ENCODE measurements around the gene MEMO1. TPM values are rescaled to one million over a fixed set of nuclear protein-coding genes. Genes with fewer than 3 reads are reported as not detected.

Gene MEMO1
- total RNA-seq, 1 experiment from 2014 or later: 44.7 TPM

DNA sequence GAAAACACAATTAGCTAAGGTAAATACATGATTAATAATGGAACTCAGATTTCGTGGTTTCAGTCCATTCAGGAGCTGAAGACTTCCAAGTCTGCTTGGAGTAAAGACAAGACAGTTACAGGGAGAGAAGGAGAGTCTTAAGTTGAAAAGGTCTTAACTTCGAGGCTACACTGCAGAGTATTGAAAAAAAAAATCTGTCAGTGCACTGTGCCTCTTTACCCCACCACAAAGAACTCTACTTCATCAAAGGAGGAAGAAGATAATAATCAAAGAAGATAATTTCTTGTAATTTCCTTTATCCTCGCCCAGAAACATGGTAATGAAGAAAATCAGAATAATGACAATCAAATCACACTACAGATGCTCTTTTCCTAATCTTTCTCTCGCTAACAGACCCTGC lies 75.4 kb downstream of the MEMO1 start:
- Histone ChIP-seq H3K27me3 (ENCODE audit: insufficient read depth, low read length) (no peaks in the 10 kb centered on the region), H4K20me1 (ENCODE audit: insufficient read depth) (no peaks in the 10 kb centered on the region), H3K27ac (ENCODE audit: low read depth, low read length) (no peak overlapping the region), H3K36me3 (ENCODE audit: control insufficient read depth in 1 of 2, insufficient read depth in 2 of 2, low read length in 2 of 2) (no peaks in the 10 kb centered on the region), H3K9ac (ENCODE audit: low read length) (no peak overlapping the region), H3K4me1 (ENCODE audit: control insufficient read depth in 1 of 2, insufficient read depth in 2 of 2, low read length in 2 of 2) (no peaks in the 10 kb centered on the region), H3K79me2 (ENCODE audit: insufficient read depth, low read length) (peaks cover 57% of the 10 kb centered on the region), H2AFZ (ENCODE audit: low read depth, low read length, poor library complexity, severe bottlenecking) (no peak overlapping the region), H3K4me2 (ENCODE audit: low read length) (no peak overlapping the region), H3K4me3 (replicated peaks in 1 of 2; ENCODE audit: low read depth in 1 of 2, low read length in 2 of 2) (no peak overlapping the region), H3K9me3 (ENCODE audit: control insufficient read depth in 1 of 2, insufficient read depth in 1 of 2, low read depth in 1 of 2, low read length in 2 of 2) (no peaks in the 10 kb centered on the region), H3K9me2 (ENCODE audit: insufficient read depth) (no peaks in the 10 kb centered on the region)
- ATAC-seq: no peak
- RAD21 ChIA-PET (ENCODE audit: low non-redundant PET in 1 of 2, low total read pairs in 2 of 2, uncharacterized antibody in 2 of 2, unreplicated experiment in 2 of 2): no interaction called here
- BruUV-seq (replicated peaks): no TSS peak
- intact Hi-C loops (cut with micrococcal nuclease): no loop called here
- CTCF ChIA-PET: no interaction called here
- no peak for DNase-seq (ENCODE audit: low read depth, low spot score)
- TF ChIP-seq, protein P1, sequence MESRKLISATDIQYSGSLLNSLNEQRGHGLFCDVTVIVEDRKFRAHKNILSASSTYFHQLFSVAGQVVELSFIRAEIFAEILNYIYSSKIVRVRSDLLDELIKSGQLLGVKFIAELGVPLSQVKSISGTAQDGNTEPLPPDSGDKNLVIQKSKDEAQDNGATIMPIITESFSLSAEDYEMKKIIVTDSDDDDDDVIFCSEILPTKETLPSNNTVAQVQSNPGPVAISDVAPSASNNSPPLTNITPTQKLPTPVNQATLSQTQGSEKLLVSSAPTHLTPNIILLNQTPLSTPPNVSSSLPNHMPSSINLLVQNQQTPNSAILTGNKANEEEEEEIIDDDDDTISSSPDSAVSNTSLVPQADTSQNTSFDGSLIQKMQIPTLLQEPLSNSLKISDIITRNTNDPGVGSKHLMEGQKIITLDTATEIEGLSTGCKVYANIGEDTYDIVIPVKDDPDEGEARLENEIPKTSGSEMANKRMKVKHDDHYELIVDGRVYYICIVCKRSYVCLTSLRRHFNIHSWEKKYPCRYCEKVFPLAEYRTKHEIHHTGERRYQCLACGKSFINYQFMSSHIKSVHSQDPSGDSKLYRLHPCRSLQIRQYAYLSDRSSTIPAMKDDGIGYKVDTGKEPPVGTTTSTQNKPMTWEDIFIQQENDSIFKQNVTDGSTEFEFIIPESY (IDR thresholded peaks at IDR 0.05; ENCODE audit: extremely low read depth, insufficient replicate concordance, low read length): no peak
- TF ChIP-seq SRF (IDR thresholded peaks at IDR 0.05; ENCODE audit: low read depth): no peak
- no peak for TF ChIP-seq ELF1 (IDR thresholded peaks at IDR 0.05; ENCODE audit: borderline replicate concordance, low read depth)
- TF ChIP-seq CEBPB (IDR thresholded peaks at IDR 0.05; ENCODE audit: low read depth): no peak
- TF ChIP-seq SP1 (IDR thresholded peaks at IDR 0.05; ENCODE audit: low read depth): no peak
- no peak for TF ChIP-seq EGR1 (IDR thresholded peaks at IDR 0.05; ENCODE audit: low read depth)
- TF ChIP-seq POLR2AphosphoS5 (IDR thresholded peaks at IDR 0.05; ENCODE audit: low read depth, low read length): no peak
- no peak for TF ChIP-seq ZFX (IDR thresholded peaks at IDR 0.05)
- TF ChIP-seq POLR2A (IDR thresholded peaks at IDR 0.05; ENCODE audit: borderline replicate concordance, extremely low read depth, insufficient read depth, insufficient read length): no peak
- TF ChIP-seq, protein P2, sequence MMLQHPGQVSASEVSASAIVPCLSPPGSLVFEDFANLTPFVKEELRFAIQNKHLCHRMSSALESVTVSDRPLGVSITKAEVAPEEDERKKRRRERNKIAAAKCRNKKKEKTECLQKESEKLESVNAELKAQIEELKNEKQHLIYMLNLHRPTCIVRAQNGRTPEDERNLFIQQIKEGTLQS (IDR thresholded peaks at IDR 0.05): no peak
- no peak for TF ChIP-seq EZH2 (IDR thresholded peaks at IDR 0.05)
- TF ChIP-seq, protein P3, sequence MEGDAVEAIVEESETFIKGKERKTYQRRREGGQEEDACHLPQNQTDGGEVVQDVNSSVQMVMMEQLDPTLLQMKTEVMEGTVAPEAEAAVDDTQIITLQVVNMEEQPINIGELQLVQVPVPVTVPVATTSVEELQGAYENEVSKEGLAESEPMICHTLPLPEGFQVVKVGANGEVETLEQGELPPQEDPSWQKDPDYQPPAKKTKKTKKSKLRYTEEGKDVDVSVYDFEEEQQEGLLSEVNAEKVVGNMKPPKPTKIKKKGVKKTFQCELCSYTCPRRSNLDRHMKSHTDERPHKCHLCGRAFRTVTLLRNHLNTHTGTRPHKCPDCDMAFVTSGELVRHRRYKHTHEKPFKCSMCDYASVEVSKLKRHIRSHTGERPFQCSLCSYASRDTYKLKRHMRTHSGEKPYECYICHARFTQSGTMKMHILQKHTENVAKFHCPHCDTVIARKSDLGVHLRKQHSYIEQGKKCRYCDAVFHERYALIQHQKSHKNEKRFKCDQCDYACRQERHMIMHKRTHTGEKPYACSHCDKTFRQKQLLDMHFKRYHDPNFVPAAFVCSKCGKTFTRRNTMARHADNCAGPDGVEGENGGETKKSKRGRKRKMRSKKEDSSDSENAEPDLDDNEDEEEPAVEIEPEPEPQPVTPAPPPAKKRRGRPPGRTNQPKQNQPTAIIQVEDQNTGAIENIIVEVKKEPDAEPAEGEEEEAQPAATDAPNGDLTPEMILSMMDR (IDR thresholded peaks at IDR 0.05 in 2 of 3, conservative IDR thresholded peaks at IDR 0.05 in 1 of 3; ENCODE audit: borderline replicate concordance in 1 of 3, insufficient read depth in 1 of 3, low read depth in 2 of 3, low read length in 2 of 3): no peak
- TF ChIP-seq, protein P4, sequence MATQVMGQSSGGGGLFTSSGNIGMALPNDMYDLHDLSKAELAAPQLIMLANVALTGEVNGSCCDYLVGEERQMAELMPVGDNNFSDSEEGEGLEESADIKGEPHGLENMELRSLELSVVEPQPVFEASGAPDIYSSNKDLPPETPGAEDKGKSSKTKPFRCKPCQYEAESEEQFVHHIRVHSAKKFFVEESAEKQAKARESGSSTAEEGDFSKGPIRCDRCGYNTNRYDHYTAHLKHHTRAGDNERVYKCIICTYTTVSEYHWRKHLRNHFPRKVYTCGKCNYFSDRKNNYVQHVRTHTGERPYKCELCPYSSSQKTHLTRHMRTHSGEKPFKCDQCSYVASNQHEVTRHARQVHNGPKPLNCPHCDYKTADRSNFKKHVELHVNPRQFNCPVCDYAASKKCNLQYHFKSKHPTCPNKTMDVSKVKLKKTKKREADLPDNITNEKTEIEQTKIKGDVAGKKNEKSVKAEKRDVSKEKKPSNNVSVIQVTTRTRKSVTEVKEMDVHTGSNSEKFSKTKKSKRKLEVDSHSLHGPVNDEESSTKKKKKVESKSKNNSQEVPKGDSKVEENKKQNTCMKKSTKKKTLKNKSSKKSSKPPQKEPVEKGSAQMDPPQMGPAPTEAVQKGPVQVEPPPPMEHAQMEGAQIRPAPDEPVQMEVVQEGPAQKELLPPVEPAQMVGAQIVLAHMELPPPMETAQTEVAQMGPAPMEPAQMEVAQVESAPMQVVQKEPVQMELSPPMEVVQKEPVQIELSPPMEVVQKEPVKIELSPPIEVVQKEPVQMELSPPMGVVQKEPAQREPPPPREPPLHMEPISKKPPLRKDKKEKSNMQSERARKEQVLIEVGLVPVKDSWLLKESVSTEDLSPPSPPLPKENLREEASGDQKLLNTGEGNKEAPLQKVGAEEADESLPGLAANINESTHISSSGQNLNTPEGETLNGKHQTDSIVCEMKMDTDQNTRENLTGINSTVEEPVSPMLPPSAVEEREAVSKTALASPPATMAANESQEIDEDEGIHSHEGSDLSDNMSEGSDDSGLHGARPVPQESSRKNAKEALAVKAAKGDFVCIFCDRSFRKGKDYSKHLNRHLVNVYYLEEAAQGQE (IDR thresholded peaks at IDR 0.05; ENCODE audit: low read depth): no peak
- no peak for TF ChIP-seq CBX3 (IDR thresholded peaks at IDR 0.05; ENCODE audit: low read depth)
- TF ChIP-seq, protein P5, sequence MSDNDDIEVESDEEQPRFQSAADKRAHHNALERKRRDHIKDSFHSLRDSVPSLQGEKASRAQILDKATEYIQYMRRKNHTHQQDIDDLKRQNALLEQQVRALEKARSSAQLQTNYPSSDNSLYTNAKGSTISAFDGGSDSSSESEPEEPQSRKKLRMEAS (IDR thresholded peaks at IDR 0.05): no peak
- POLR2A ChIA-PET: no interaction called here

Measured in HCT116 (cell line).